K562 (cell line): ENCODE measurements around the gene WDPCP. TPM values are rescaled to one million over a fixed set of nuclear protein-coding genes. Genes with fewer than 3 reads are reported as not detected.

Source experiments
- ARHGAP35 ChIP-seq: fragments of 450-650 bp; IDR thresholded peaks from 2 replicates; pipeline ENCODE4 v1.6.1; 2018; ENCODE audit not compliant: partially characterized antibody
- DACH1 ChIP-seq: fragments of 450-650 bp; IDR thresholded peaks from 2 replicates; pipeline ENCODE4 v1.6.1; 2018; ENCODE audit not compliant: partially characterized antibody
- EP300 ChIP-seq: IDR thresholded peaks from 2 replicates; pipeline ENCODE4 v1.6.1; 2012; ENCODE audit warnings: low read length, improper control_type of control experiment
- MCM3 ChIP-seq: fragments of 450-650 bp; IDR thresholded peaks from 2 replicates; pipeline ENCODE4 v1.6.1; 2016
- POLR2G ChIP-seq: fragments of 200-400 bp; formaldehyde crosslinking; IDR thresholded peaks from 2 replicates; pipeline ENCODE4 v1.6.1; 2017; ENCODE audit warnings: low read depth, mild to moderate bottlenecking, antibody characterized with exemption, low read length, moderate library complexity
- PRPF4 ChIP-seq: fragments of 200-400 bp; formaldehyde crosslinking; IDR thresholded peaks from one replicate; pipeline ENCODE4 v1.6.1; 2017; ENCODE audit warnings: low read length, low read depth, mild to moderate bottlenecking; ENCODE audit not compliant: insufficient read depth, poor library complexity, severe bottlenecking
- SIX5 ChIP-seq, 2 experiments: IDR thresholded peaks; 2 replicates each; pipeline ENCODE4 v1.6.1; 2011; ENCODE audit warnings: low read length in 2 of 2, borderline replicate concordance in 1 of 2, low read depth in 1 of 2, mild to moderate bottlenecking in 1 of 2, moderate library complexity in 1 of 2; ENCODE audit not compliant: insufficient read depth in 1 of 2
- SLC30A9 ChIP-seq: fragments of 250-450 bp; sonication (Bioruptor Pico); IDR thresholded peaks from 2 replicates; pipeline ENCODE4 v1.8.0; 2022; ENCODE audit warnings: mild to moderate bottlenecking, moderate library complexity
- SOX6 ChIP-seq: fragments of 450-650 bp; IDR thresholded peaks from 2 replicates; pipeline ENCODE4 v1.6.1; 2014; ENCODE audit warnings: mild to moderate bottlenecking
- SPI1 ChIP-seq: IDR thresholded peaks from 2 replicates; pipeline ENCODE4 v1.6.1; 2011; ENCODE audit warnings: low read depth, low read length, control low read depth, borderline replicate concordance
- TCF7 ChIP-seq: sonication (generic); IDR thresholded peaks from 2 replicates; pipeline ENCODE4 v1.6.1; 2016; ENCODE audit warnings: antibody characterized with exemption, borderline replicate concordance
- ZNF717 ChIP-seq: fragments of 250-450 bp; sonication (Bioruptor Pico); IDR thresholded peaks from 2 replicates; pipeline ENCODE4 v1.5.0; 2021
- polyA plus RNA-seq, 8 experiments: library from polyadenylated mRNA; depleted of rRNA in 4 of 8; stranded (reverse) in 5 of 8; unstranded in 3 of 8; fragments of >200 nt; fragmentation: Nextera tagmentation in 2 of 8; fragmentation: Illumina TruSeq in 1 of 8; extraction: Ambion mirVana in 2 of 8; extraction: Trizol in 1 of 8; gene quantifications; 2 replicates each; pipeline versions ENCODE4 v1.2.1 to v1.2.3, GENCODE V29; 2011 to 2014; ENCODE audit warnings: inconsistent platforms in 1 of 8, missing spikeins in 1 of 8
- total RNA-seq, 7 experiments: library from RNA; depleted of rRNA in 6 of 7; stranded (reverse); fragments of >200 nt in 6 of 7; fragmentation: Illumina TruSeq in 2 of 7; extraction: Trizol in 2 of 7; gene quantifications; 2 replicates each; pipeline versions ENCODE4 v1.2.1 to v1.2.3, GENCODE V29; 2011 to 2021; ENCODE audit warnings: low replicate concordance in 1 of 7
- TF ChIP-seq, protein P1 (sequence below), 2 experiments: fragments of 450-650 bp; IDR thresholded peaks; 2 replicates each; pipeline ENCODE4 v1.6.1; 2018; ENCODE audit warnings: mild to moderate bottlenecking in 2 of 2, low read depth in 1 of 2; ENCODE audit not compliant: partially characterized antibody in 2 of 2
- TF ChIP-seq, protein P2 (sequence below): IDR thresholded peaks from 3 replicates; pipeline ENCODE4 v1.6.1; 2011; ENCODE audit warnings: borderline replicate concordance, mild to moderate bottlenecking, moderate library complexity; ENCODE audit not compliant: insufficient read length; ENCODE audit errors: extremely low read depth
- TF ChIP-seq, protein P3 (sequence below): fragments of 250-450 bp; sonication (Bioruptor Pico); IDR thresholded peaks from 2 replicates; pipeline ENCODE4 v1.5.0; 2021; ENCODE audit warnings: mild to moderate bottlenecking, borderline replicate concordance
- TF ChIP-seq, protein P4 (sequence below): sonication (generic); formaldehyde crosslinking; IDR thresholded peaks from 2 replicates; pipeline ENCODE4 v1.8.1; 2023; ENCODE audit warnings: mild to moderate bottlenecking, missing genetic modification reagents

The WDPCP gene
- total and polyA plus RNA-seq, 9 of the 15 experiments (the other 6 are each of a cell fraction or from before 2014, with no cell fraction given) = 1.4 to 6.4 (median 5.5) TPM

DNA sequence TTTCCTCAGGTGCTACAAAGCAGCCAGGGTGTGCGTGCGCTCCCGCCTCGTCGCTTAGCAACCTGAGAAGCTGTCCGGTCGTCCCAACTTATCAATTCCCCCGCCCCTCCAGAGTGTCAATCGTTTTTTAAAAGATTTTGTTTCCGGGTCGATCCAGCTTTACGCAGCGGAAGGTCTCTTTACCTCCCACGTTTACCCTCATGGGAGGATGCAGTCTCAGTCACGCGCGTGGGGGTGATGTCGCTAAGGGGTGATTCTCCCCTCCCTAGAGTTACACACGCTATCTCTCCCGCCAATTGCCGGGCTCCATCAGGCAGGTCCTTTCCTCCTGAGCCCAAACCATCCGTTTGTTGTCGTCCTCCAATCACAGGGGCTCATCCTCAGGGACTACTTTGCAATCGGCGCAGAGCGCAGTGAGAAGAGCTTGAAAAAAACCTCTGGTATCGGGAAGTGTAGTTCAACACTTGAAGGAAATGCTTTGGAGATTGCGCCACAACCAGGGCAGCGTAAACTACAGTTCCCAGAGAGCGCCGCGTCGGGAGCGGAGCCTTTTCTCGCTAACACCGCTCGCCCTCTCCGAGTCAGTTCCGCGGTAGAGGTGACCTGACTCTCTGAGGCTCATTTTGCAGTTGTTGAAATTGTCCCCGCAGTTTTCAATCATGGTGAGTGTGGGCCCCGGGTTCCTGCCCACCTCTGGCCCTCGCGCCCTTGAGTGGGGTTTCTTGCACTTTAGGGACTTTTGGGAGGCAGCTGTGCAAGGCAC lies at the start of gene WDPCP, which contains the start of gene MDH1 (continued):
- TF ChIP-seq, protein P1, sequence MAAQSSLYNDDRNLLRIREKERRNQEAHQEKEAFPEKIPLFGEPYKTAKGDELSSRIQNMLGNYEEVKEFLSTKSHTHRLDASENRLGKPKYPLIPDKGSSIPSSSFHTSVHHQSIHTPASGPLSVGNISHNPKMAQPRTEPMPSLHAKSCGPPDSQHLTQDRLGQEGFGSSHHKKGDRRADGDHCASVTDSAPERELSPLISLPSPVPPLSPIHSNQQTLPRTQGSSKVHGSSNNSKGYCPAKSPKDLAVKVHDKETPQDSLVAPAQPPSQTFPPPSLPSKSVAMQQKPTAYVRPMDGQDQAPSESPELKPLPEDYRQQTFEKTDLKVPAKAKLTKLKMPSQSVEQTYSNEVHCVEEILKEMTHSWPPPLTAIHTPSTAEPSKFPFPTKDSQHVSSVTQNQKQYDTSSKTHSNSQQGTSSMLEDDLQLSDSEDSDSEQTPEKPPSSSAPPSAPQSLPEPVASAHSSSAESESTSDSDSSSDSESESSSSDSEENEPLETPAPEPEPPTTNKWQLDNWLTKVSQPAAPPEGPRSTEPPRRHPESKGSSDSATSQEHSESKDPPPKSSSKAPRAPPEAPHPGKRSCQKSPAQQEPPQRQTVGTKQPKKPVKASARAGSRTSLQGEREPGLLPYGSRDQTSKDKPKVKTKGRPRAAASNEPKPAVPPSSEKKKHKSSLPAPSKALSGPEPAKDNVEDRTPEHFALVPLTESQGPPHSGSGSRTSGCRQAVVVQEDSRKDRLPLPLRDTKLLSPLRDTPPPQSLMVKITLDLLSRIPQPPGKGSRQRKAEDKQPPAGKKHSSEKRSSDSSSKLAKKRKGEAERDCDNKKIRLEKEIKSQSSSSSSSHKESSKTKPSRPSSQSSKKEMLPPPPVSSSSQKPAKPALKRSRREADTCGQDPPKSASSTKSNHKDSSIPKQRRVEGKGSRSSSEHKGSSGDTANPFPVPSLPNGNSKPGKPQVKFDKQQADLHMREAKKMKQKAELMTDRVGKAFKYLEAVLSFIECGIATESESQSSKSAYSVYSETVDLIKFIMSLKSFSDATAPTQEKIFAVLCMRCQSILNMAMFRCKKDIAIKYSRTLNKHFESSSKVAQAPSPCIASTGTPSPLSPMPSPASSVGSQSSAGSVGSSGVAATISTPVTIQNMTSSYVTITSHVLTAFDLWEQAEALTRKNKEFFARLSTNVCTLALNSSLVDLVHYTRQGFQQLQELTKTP (IDR thresholded peaks at IDR 0.05; ENCODE audit: low read depth in 1 of 2, partially characterized antibody in 2 of 2) = peak; percentile 89 to 100
- no peak for TF ChIP-seq MCM3
- TF ChIP-seq ZNF717 (CRISPR knock-in tag) = no peak
- peak; percentile 97 to 99 for TF ChIP-seq SIX5 (IDR thresholded peaks at IDR 0.05; ENCODE audit: borderline replicate concordance in 1 of 2, insufficient read depth in 1 of 2, low read depth in 1 of 2, low read length in 2 of 2)
- TF ChIP-seq, protein P2, sequence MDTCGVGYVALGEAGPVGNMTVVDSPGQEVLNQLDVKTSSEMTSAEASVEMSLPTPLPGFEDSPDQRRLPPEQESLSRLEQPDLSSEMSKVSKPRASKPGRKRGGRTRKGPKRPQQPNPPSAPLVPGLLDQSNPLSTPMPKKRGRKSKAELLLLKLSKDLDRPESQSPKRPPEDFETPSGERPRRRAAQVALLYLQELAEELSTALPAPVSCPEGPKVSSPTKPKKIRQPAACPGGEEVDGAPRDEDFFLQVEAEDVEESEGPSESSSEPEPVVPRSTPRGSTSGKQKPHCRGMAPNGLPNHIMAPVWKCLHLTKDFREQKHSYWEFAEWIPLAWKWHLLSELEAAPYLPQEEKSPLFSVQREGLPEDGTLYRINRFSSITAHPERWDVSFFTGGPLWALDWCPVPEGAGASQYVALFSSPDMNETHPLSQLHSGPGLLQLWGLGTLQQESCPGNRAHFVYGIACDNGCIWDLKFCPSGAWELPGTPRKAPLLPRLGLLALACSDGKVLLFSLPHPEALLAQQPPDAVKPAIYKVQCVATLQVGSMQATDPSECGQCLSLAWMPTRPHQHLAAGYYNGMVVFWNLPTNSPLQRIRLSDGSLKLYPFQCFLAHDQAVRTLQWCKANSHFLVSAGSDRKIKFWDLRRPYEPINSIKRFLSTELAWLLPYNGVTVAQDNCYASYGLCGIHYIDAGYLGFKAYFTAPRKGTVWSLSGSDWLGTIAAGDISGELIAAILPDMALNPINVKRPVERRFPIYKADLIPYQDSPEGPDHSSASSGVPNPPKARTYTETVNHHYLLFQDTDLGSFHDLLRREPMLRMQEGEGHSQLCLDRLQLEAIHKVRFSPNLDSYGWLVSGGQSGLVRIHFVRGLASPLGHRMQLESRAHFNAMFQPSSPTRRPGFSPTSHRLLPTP = no peak
- no peak for TF ChIP-seq TCF7
- TF ChIP-seq PRPF4 = no peak
- peak; percentile 74 for TF ChIP-seq POLR2G
- TF ChIP-seq ARHGAP35 = no peak
- no peak for TF ChIP-seq EP300
- TF ChIP-seq SOX6 = no peak; the same call in 1 of the 2 replicates
- no peak for TF ChIP-seq DACH1
- TF ChIP-seq SPI1 = no peak
- TF ChIP-seq, protein P3, sequence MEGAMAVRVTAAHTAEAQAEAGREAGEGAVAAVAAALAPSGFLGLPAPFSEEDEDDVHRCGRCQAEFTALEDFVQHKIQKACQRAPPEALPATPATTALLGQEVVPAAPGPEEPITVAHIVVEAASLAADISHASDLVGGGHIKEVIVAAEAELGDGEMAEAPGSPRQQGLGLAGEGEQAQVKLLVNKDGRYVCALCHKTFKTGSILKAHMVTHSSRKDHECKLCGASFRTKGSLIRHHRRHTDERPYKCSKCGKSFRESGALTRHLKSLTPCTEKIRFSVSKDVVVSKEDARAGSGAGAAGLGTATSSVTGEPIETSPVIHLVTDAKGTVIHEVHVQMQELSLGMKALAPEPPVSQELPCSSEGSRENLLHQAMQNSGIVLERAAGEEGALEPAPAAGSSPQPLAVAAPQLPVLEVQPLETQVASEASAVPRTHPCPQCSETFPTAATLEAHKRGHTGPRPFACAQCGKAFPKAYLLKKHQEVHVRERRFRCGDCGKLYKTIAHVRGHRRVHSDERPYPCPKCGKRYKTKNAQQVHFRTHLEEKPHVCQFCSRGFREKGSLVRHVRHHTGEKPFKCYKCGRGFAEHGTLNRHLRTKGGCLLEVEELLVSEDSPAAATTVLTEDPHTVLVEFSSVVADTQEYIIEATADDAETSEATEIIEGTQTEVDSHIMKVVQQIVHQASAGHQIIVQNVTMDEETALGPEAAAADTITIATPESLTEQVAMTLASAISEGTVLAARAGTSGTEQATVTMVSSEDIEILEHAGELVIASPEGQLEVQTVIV = no peak
- TF ChIP-seq, protein P4, sequence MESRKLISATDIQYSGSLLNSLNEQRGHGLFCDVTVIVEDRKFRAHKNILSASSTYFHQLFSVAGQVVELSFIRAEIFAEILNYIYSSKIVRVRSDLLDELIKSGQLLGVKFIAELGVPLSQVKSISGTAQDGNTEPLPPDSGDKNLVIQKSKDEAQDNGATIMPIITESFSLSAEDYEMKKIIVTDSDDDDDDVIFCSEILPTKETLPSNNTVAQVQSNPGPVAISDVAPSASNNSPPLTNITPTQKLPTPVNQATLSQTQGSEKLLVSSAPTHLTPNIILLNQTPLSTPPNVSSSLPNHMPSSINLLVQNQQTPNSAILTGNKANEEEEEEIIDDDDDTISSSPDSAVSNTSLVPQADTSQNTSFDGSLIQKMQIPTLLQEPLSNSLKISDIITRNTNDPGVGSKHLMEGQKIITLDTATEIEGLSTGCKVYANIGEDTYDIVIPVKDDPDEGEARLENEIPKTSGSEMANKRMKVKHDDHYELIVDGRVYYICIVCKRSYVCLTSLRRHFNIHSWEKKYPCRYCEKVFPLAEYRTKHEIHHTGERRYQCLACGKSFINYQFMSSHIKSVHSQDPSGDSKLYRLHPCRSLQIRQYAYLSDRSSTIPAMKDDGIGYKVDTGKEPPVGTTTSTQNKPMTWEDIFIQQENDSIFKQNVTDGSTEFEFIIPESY (CRISPR knock-in tag) = peak; percentile 60
- TF ChIP-seq SLC30A9 (CRISPR knock-in tag) = no peak
